Measurements from ENCODE around the gene CD300LF. TPM values are rescaled to one million over a fixed set of nuclear protein-coding genes. Genes with fewer than 3 reads are reported as not detected.

Gene CD300LF
- polyA plus RNA-seq, 1 donor (not counting 4 experiments of a cell fraction or from before 2014, with no cell fraction given), result not detected

DNA sequence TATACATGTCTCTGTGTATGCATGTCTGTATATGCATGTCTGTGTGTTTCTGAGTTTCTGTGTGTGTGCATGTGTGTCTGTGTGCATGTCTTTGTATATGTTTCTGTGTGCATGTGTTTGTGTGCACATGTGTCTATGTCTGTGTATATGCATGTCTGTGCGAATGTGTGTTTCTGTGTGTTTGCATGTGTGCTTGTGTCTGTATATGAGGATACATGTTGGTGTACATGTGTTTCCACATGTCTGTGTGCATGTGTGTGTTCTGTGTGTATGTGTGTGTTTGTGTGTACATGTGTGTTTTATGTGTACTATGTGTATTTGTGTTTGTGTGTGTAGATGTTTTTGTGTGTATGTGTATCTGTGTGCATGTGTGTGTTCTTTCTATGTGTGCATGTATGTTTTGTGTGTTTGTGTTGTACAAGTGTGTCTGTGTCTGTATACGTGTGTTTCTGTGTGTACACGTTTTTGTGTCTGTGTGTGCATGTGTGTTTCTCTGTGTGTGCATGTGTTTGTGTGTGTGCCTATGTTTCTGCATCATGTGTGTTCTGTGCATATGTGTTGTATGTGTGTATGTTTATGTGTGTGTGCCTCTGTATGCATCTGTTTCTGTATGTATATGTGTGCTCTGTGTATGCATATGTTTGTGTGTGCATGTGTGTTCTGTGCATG is 15.4 kb upstream of the CD300LF start:
- Histone ChIP-seq H3K4me3 (ENCODE audit: control insufficient read depth in 2 of 3, extremely low read depth in 1 of 3, insufficient read depth in 2 of 3, low read depth in 1 of 3, low read length in 3 of 3) (no peak overlapping the region), H3K9me1 (ENCODE audit: control insufficient read depth, extremely low read depth, insufficient read depth, low read length) (no peaks in the 10 kb centered on the region), H3K36me3 (ENCODE audit: control insufficient read depth in 2 of 2, extremely low read depth in 1 of 2, insufficient read depth in 2 of 2, low read length in 2 of 2) (no peaks in the 10 kb centered on the region), H2AFZ (ENCODE audit: control insufficient read depth, low read length) (no peak overlapping the region), H3K4me2 (ENCODE audit: control insufficient read depth, extremely low read depth, insufficient read depth, low read depth, low read length) (no peak overlapping the region), H3K9me3 (ENCODE audit: control insufficient read depth, low read depth, low read length) (no peaks in the 10 kb centered on the region), H3K4me1 (ENCODE audit: control insufficient read depth, extremely low read depth, insufficient read depth, low read length) (no peaks in the 10 kb centered on the region), H4K20me1 (ENCODE audit: control insufficient read depth, extremely low read depth, insufficient read depth, low read length) (no peaks in the 10 kb centered on the region), H3K27me3 (ENCODE audit: control insufficient read depth, extremely low read depth, insufficient read depth, low read length) (no peaks in the 10 kb centered on the region), H3K79me2 (ENCODE audit: control insufficient read depth, insufficient read depth, low read length) (no peaks in the 10 kb centered on the region), H3K27ac (ENCODE audit: control insufficient read depth, insufficient read depth, low read length) (no peak overlapping the region), H3K9ac (ENCODE audit: control insufficient read depth, extremely low read depth, insufficient read depth, low read length) (no peak overlapping the region)
- DNase-seq (ENCODE audit: low read depth, low spot score) (no peak), FAIRE-seq (no peak)
- dilution Hi-C loops (cut with MboI; ENCODE audit: extremely low pct_ligation_motif_present, low sequenced_read_pairs), result no loop called here
- no peak for TF ChIP-seq EZH2 (IDR thresholded peaks at IDR 0.05; ENCODE audit: low read length)
- no peak for TF ChIP-seq CTCF (optimal IDR thresholded peaks at IDR 0.05 in 1 of 3, IDR thresholded peaks at IDR 0.05 in 1 of 3, conservative IDR thresholded peaks at IDR 0.05 in 1 of 3; ENCODE audit: extremely low read depth in 1 of 3, insufficient read depth in 2 of 3, low read length in 3 of 3)

GRCh38 chr17:74725111-74725510 is 12.4 kb upstream of the CD300LF start:
- Histone ChIP-seq H2AFZ (ENCODE audit: control insufficient read depth, low read length) (no peak overlapping the region), H3K36me3 (ENCODE audit: control insufficient read depth in 2 of 2, extremely low read depth in 1 of 2, insufficient read depth in 2 of 2, low read length in 2 of 2) (no peaks in the 10 kb centered on the region), H3K27me3 (ENCODE audit: control insufficient read depth, extremely low read depth, insufficient read depth, low read length) (no peaks in the 10 kb centered on the region), H4K20me1 (ENCODE audit: control insufficient read depth, extremely low read depth, insufficient read depth, low read length) (no peaks in the 10 kb centered on the region), H3K9me1 (ENCODE audit: control insufficient read depth, extremely low read depth, insufficient read depth, low read length) (no peaks in the 10 kb centered on the region), H3K4me3 (ENCODE audit: control insufficient read depth in 2 of 3, extremely low read depth in 1 of 3, insufficient read depth in 2 of 3, low read depth in 1 of 3, low read length in 3 of 3) (no peak overlapping the region), H3K9me3 (ENCODE audit: control insufficient read depth, low read depth, low read length) (no peaks in the 10 kb centered on the region), H3K4me2 (ENCODE audit: control insufficient read depth, extremely low read depth, insufficient read depth, low read depth, low read length) (no peak overlapping the region), H3K4me1 (ENCODE audit: control insufficient read depth, extremely low read depth, insufficient read depth, low read length) (no peaks in the 10 kb centered on the region), H3K9ac (ENCODE audit: control insufficient read depth, extremely low read depth, insufficient read depth, low read length) (no peak overlapping the region), H3K79me2 (ENCODE audit: control insufficient read depth, insufficient read depth, low read length) (no peaks in the 10 kb centered on the region), H3K27ac (ENCODE audit: control insufficient read depth, insufficient read depth, low read length) (no peak overlapping the region)
- dilution Hi-C loops (cut with MboI; ENCODE audit: extremely low pct_ligation_motif_present, low sequenced_read_pairs), result no loop called here
- TF ChIP-seq EZH2 (IDR thresholded peaks at IDR 0.05; ENCODE audit: low read length) (no peak), CTCF (optimal IDR thresholded peaks at IDR 0.05 in 1 of 3, IDR thresholded peaks at IDR 0.05 in 1 of 3, conservative IDR thresholded peaks at IDR 0.05 in 1 of 3; ENCODE audit: extremely low read depth in 1 of 3, insufficient read depth in 2 of 3, low read length in 3 of 3) (no peak)
- no peak for DNase-seq (ENCODE audit: low read depth, low spot score)
- no peak for FAIRE-seq

All from keratinocyte (primary cell).